Trophoblast cell (in vitro differentiated cells and primary cell): ENCODE measurements around the gene RTL9.

Experiments used
- DNase-seq, 2 donors: peaks; one replicate each; pipeline ENCODE4 v3.0.0-alpha.2; 2016
- H2AFZ ChIP-seq: 2 replicates; pipeline ENCODE4 v1.6.1; 2013; ENCODE audit warnings: low read length, moderate library complexity, mild to moderate bottlenecking; ENCODE audit not compliant: insufficient read depth, poor library complexity
- H2AK5ac ChIP-seq: 2 replicates; pipeline ENCODE4 v1.6.1; 2013; ENCODE audit warnings: mild to moderate bottlenecking, low read length
- H2BK120ac ChIP-seq: 2 replicates; pipeline ENCODE4 v1.6.1; 2013; ENCODE audit warnings: low read length, mild to moderate bottlenecking, moderate library complexity; ENCODE audit not compliant: insufficient read depth, poor library complexity
- H2BK12ac ChIP-seq: 2 replicates; pipeline ENCODE4 v1.6.1; 2013; ENCODE audit warnings: mild to moderate bottlenecking, low read length, moderate library complexity
- H2BK5ac ChIP-seq: 2 replicates; pipeline ENCODE4 v1.6.1; 2013; ENCODE audit warnings: low read length, low read depth, moderate library complexity, mild to moderate bottlenecking; ENCODE audit not compliant: poor library complexity
- H3K14ac ChIP-seq: 2 replicates; pipeline ENCODE4 v1.6.1; 2013; ENCODE audit warnings: mild to moderate bottlenecking, low read length
- H3K18ac ChIP-seq: 2 replicates; pipeline ENCODE4 v1.6.1; 2013; ENCODE audit warnings: mild to moderate bottlenecking, low read length
- H3K23ac ChIP-seq: 2 replicates; pipeline ENCODE4 v1.6.1; 2013; ENCODE audit warnings: low read length
- H3K27ac ChIP-seq: 2 replicates; pipeline ENCODE4 v1.5.1; 2013; ENCODE audit warnings: low read depth, mild to moderate bottlenecking, inconsistent platforms, low read length, moderate library complexity
- H3K27me3 ChIP-seq: 2 replicates; pipeline ENCODE4 v1.6.1; 2013; ENCODE audit warnings: inconsistent platforms, mild to moderate bottlenecking, low read length, moderate library complexity; ENCODE audit not compliant: insufficient read depth
- H3K36me3 ChIP-seq, 2 experiments: 1 replicate in 1 of 2; 2 replicates in 1 of 2; pipeline ENCODE4 v1.6.1; 2013; ENCODE audit warnings: low read length in 2 of 2, mild to moderate bottlenecking in 2 of 2, moderate library complexity in 1 of 2; ENCODE audit not compliant: insufficient read depth in 2 of 2, control insufficient read depth in 1 of 2
- H3K4ac ChIP-seq: 2 replicates; pipeline ENCODE4 v1.6.1; 2013; ENCODE audit warnings: low read depth, mild to moderate bottlenecking, low read length, moderate library complexity
- H3K4me1 ChIP-seq, 2 experiments: 1 replicate in 1 of 2; 2 replicates in 1 of 2; pipeline ENCODE4 v1.6.1; 2013; ENCODE audit warnings: low read length in 2 of 2, mild to moderate bottlenecking in 2 of 2, moderate library complexity in 1 of 2; ENCODE audit not compliant: insufficient read depth in 2 of 2, control insufficient read depth in 1 of 2
- H3K4me2 ChIP-seq: 2 replicates; pipeline ENCODE4 v1.6.1; 2013; ENCODE audit warnings: inconsistent platforms, mild to moderate bottlenecking, low read length, moderate library complexity
- H3K4me3 ChIP-seq: 2 replicates; pipeline ENCODE4 v1.5.1; 2013; ENCODE audit warnings: mild to moderate bottlenecking, low read depth, low read length, inconsistent platforms
- H3K79me1 ChIP-seq: one replicate; pipeline ENCODE4 v1.6.1; 2013; ENCODE audit warnings: low read length
- H3K79me2 ChIP-seq: 2 replicates; pipeline ENCODE4 v1.6.1; 2013; ENCODE audit warnings: low read length, mild to moderate bottlenecking; ENCODE audit not compliant: control insufficient read depth, insufficient read depth, poor library complexity
- H3K9ac ChIP-seq: 2 replicates; pipeline ENCODE4 v1.6.1; 2013; ENCODE audit warnings: mild to moderate bottlenecking, low read length
- H3K9me3 ChIP-seq: 2 replicates; pipeline ENCODE4 v1.6.1; 2013; ENCODE audit warnings: low read depth, mild to moderate bottlenecking, control low read depth, inconsistent platforms, low read length; ENCODE audit not compliant: insufficient read depth
- H4K12ac ChIP-seq: 2 replicates; pipeline ENCODE4 v1.6.1; 2013; ENCODE audit warnings: low read depth, mild to moderate bottlenecking, low read length, moderate library complexity
- H4K8ac ChIP-seq: 2 replicates; pipeline ENCODE4 v1.6.1; 2013; ENCODE audit warnings: low read depth, mild to moderate bottlenecking, low read length, moderate library complexity
- H4K91ac ChIP-seq: one replicate; pipeline ENCODE4 v1.6.1; 2013; ENCODE audit warnings: low read depth, mild to moderate bottlenecking, low read length, moderate library complexity
- WGBS: extraction: QIAGEN DNeasy Blood & Tissue Kit; methylation state at CpG from one replicate; pipeline ENCODE4 v1.1.7; 2013; ENCODE audit warnings: missing lambda C conversion rate; ENCODE audit not compliant: insufficient read length, insufficient coverage; ENCODE audit errors: extremely low coverage; 5-methylcytosine and 5-hydroxymethylcytosine counted together

RTL9 gene

GRCh38 chrX:110399966-110400365 lies 41.3 kb downstream of the RTL9 start:
- no peak overlapping the region for H3K18ac ChIP-seq
- WGBS: no CpG with 5 or more reads among the region's 3 CpGs
- no peak overlapping the region for H3K14ac ChIP-seq
- no peaks in the 10 kb centered on the region for H3K9me3 ChIP-seq
- H4K12ac ChIP-seq: no peak overlapping the region
- H3K4me2 ChIP-seq: no peak overlapping the region
- no peak overlapping the region for H2BK12ac ChIP-seq
- no peak overlapping the region for H2AK5ac ChIP-seq
- no peaks in the 10 kb centered on the region for H3K36me3 ChIP-seq
- H3K79me2 ChIP-seq: peaks cover 2% of the 10 kb centered on the region
- H4K91ac ChIP-seq: no peak overlapping the region
- H3K27ac ChIP-seq: no peak overlapping the region
- H3K4ac ChIP-seq: no peak overlapping the region
- no peaks in the 10 kb centered on the region for H3K27me3 ChIP-seq
- no peak overlapping the region for H3K4me3 ChIP-seq
- no peak overlapping the region for H3K9ac ChIP-seq
- DNase-seq: no peak
- H3K4me1 ChIP-seq: peaks cover 12 to 16% of the 10 kb centered on the region in 2 experiments
- no peak overlapping the region for H2BK5ac ChIP-seq
- H3K79me1 ChIP-seq: peaks cover 6% of the 10 kb centered on the region
- no peak overlapping the region for H2BK120ac ChIP-seq
- H3K23ac ChIP-seq: no peak overlapping the region
- no peak overlapping the region for H4K8ac ChIP-seq
- no peak overlapping the region for H2AFZ ChIP-seq

- Histone ChIP-seq H3K18ac (no peak overlapping the region), H2BK12ac (no peak overlapping the region), H4K91ac (no peak overlapping the region), H3K79me2 (no peaks in the 10 kb centered on the region), H3K4me3 (no peak overlapping the region), H4K8ac (no peak overlapping the region), H3K4me1 (peaks cover 7 to 10% of the 10 kb centered on the region in 2 experiments), H3K23ac (no peak overlapping the region), H3K14ac (no peak overlapping the region), H3K9ac (no peak overlapping the region), H3K4me2 (no peak overlapping the region), H3K36me3 (no peaks in the 10 kb centered on the region), H2BK5ac (no peak overlapping the region), H3K79me1 (peaks cover 2% of the 10 kb centered on the region), H2AFZ (no peak overlapping the region), H3K4ac (no peak overlapping the region), H4K12ac (no peak overlapping the region), H3K9me3 (no peaks in the 10 kb centered on the region), H2AK5ac (no peak overlapping the region), H3K27ac (no peak overlapping the region), H3K27me3 (no peaks in the 10 kb centered on the region), H2BK120ac (no peak overlapping the region)
- no peak for DNase-seq
- no CpG with 5 or more reads among the region's 3 CpGs for WGBS
These were observed 42.5 kb downstream of the RTL9 start for GRCh38 chrX:110401135-110401534.

DNA sequence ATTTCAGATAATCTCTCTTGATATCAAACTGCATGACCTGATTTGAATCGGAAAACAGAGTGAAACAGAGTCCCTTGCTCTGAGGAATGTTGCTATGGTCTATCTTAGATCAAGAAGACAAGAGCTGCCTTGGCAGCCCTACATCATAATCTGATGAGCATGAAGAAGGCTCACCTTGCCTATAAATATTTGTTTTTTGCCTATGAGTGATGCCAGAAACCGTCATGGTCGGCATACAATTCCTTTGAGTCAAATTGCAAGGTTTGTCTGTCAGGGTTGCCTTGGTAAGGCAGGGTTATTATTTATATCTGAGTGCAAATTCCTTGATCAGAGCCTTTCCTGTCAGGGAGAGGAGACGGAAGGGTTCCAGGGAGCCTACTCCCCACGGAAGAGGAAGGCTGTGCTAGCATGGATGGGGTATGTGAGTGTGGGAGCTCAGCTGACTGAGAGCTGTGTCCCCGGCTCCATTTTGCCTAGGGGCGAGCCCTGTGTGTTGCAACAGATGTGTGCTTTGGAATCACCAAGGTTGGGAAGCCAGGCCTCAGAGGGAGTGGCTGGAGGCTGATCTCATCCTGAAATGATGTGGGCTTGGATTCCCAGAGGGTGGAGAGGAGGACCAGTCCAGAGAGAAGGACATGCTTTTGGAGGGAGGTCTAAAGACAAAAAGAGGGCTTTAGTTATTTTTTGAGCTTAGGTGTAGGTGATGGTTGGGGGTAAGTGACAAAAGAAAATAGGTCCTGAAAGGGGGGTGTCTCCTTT lies 43.6 kb downstream of the RTL9 start:
- no peak overlapping the region for H4K8ac ChIP-seq
- H3K18ac ChIP-seq: no peak overlapping the region
- no peak overlapping the region for H3K4ac ChIP-seq
- peaks cover 2% of the 10 kb centered on the region for H3K79me1 ChIP-seq
- peaks cover 2 to 3% of the 10 kb centered on the region in 2 experiments for H3K4me1 ChIP-seq
- no peak overlapping the region for H2BK5ac ChIP-seq
- H3K9ac ChIP-seq: no peak overlapping the region
- no peak overlapping the region for H4K91ac ChIP-seq
- peak overlapping the region; percentile 48 for H3K27ac ChIP-seq
- H2BK12ac ChIP-seq: no peak overlapping the region
- H3K27me3 ChIP-seq: no peaks in the 10 kb centered on the region
- no peaks in the 10 kb centered on the region for H3K79me2 ChIP-seq
- H2BK120ac ChIP-seq: peak overlapping the region; percentile 69
- no peak overlapping the region for H2AFZ ChIP-seq
- no peak overlapping the region for H3K4me3 ChIP-seq
- no peak overlapping the region for H3K14ac ChIP-seq
- no peak overlapping the region for H4K12ac ChIP-seq
- no peak overlapping the region for H3K23ac ChIP-seq
- H3K4me2 ChIP-seq: no peak overlapping the region
- no peak overlapping the region for H2AK5ac ChIP-seq
- WGBS: no CpG with 5 or more reads among the region's 7 CpGs
- DNase-seq: peak; percentile 76 to 91
- no peaks in the 10 kb centered on the region for H3K9me3 ChIP-seq
- no peaks in the 10 kb centered on the region for H3K36me3 ChIP-seq

DNA sequence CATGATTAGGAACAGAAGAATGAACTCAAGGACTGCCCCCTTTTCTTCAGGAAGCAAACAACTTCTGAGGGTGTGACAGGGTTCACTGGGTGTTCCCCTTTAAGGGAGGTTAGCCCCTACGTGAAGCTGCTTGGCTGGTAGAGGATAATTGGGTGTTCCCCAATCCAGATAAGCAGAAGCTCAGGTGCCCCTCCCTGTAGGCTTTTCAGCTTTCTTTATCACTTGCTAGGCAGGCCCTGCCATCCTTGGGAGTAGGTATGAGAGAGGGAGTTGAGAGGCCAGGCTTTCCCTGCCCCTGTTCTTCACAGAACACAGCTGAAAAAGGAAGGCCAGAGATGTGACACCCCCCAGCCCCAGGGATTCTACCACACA lies 44.2 kb downstream of the RTL9 start:
- no peaks in the 10 kb centered on the region for H3K9me3 ChIP-seq
- H2BK5ac ChIP-seq: peak overlapping the region; percentile 64
- no peak overlapping the region for H4K12ac ChIP-seq
- no peak overlapping the region for H3K9ac ChIP-seq
- H3K4ac ChIP-seq: peak overlapping the region; percentile 35
- H3K14ac ChIP-seq: no peak overlapping the region
- H3K4me1 ChIP-seq: peaks cover 2 to 3% of the 10 kb centered on the region in 2 experiments
- H2AFZ ChIP-seq: no peak overlapping the region
- no peak overlapping the region for H3K4me2 ChIP-seq
- H2BK12ac ChIP-seq: peak overlapping the region; percentile 78
- no peak overlapping the region for H3K4me3 ChIP-seq
- H2AK5ac ChIP-seq: no peak overlapping the region
- no CpG with 5 or more reads among the region's 1 CpG for WGBS
- H2BK120ac ChIP-seq: peak overlapping the region; percentile 69
- no peaks in the 10 kb centered on the region for H3K36me3 ChIP-seq
- DNase-seq: no peak
- peak overlapping the region; percentile 84 for H4K91ac ChIP-seq
- H3K79me1 ChIP-seq: peaks cover 2% of the 10 kb centered on the region
- no peak overlapping the region for H3K18ac ChIP-seq
- H3K27ac ChIP-seq: peak overlapping the region; percentile 48
- no peak overlapping the region for H3K23ac ChIP-seq
- no peaks in the 10 kb centered on the region for H3K27me3 ChIP-seq
- H4K8ac ChIP-seq: peak overlapping the region; percentile 70
- H3K79me2 ChIP-seq: no peaks in the 10 kb centered on the region
